Mesothelial cell of epicardium (in vitro differentiated cells): ENCODE data around the gene BECN2. TPM values are rescaled to one million over a fixed set of nuclear protein-coding genes. Genes with fewer than 3 reads are reported as not detected.

ENCODE experiments used
- DNase-seq, 2 experiments: peaks; one replicate each; pipeline ENCODE4 v3.0.0; 2021; ENCODE audit warnings: low spot score in 2 of 2; ENCODE audit not compliant: unreplicated experiment in 2 of 2
- H3K27ac Mint-ChIP-seq: 2 replicates; pipeline ENCODE4 v1.8.0; 2021; ENCODE audit warnings: mixed read lengths
- H3K27me3 Mint-ChIP-seq: 2 replicates; pipeline ENCODE4 v1.8.0; 2021; ENCODE audit warnings: low read depth, mixed read lengths
- H3K36me3 Mint-ChIP-seq: 2 replicates; pipeline ENCODE4 v1.8.0; 2021; ENCODE audit warnings: mixed read lengths
- H3K4me1 Mint-ChIP-seq: 2 replicates; pipeline ENCODE4 v1.8.0; 2021; ENCODE audit warnings: mixed read lengths
- H3K4me3 Mint-ChIP-seq: 2 replicates; pipeline ENCODE4 v1.8.0; 2021; ENCODE audit warnings: mild to moderate bottlenecking, moderate library complexity, mixed read lengths
- H3K9me3 Mint-ChIP-seq: 2 replicates; pipeline ENCODE4 v1.8.0; 2021; ENCODE audit warnings: mixed read lengths
- CTCF ChIP-seq: fragments of 200-600 bp; sonication (generic); IDR thresholded peaks from one replicate; pipeline ENCODE4 v1.5.0; 2021; ENCODE audit warnings: antibody characterized with exemption; ENCODE audit not compliant: unreplicated experiment
- total RNA-seq: library from RNA; stranded (reverse); gene quantifications from 3 replicates; pipeline ENCODE4 v1.2.1, GENCODE V29; 2021

The BECN2 gene
- total RNA-seq, 1 donor from 2014 or later, result not detected

- no peak for DNase-seq
- H3K4me3 Mint-ChIP-seq, result no peak overlapping the region
- H3K27ac Mint-ChIP-seq, result no peak overlapping the region
- H3K36me3 Mint-ChIP-seq, result no peaks in the 10 kb centered on the region
- H3K9me3 Mint-ChIP-seq, result no peaks in the 10 kb centered on the region
- no peaks in the 10 kb centered on the region for H3K27me3 Mint-ChIP-seq
- no peaks in the 10 kb centered on the region for H3K4me1 Mint-ChIP-seq
- TF ChIP-seq CTCF, result no peak
Observed at GRCh38 chr1:242004751-242005495, 47.4 kb downstream of the BECN2 start.

- no peaks in the 10 kb centered on the region for H3K9me3 Mint-ChIP-seq
- no peaks in the 10 kb centered on the region for H3K27me3 Mint-ChIP-seq
- no peaks in the 10 kb centered on the region for H3K36me3 Mint-ChIP-seq
- no peak overlapping the region for H3K4me3 Mint-ChIP-seq
- H3K27ac Mint-ChIP-seq, result no peak overlapping the region
- no peak for TF ChIP-seq CTCF
- no peak for DNase-seq
- H3K4me1 Mint-ChIP-seq, result no peaks in the 10 kb centered on the region
Observed at GRCh38 chr1:242005866-242006535, 48.4 kb downstream of the BECN2 start.

GRCh38 chr1:242006976-242007375 is 49.4 kb downstream of the BECN2 start:
- no peak for DNase-seq
- no peaks in the 10 kb centered on the region for H3K9me3 Mint-ChIP-seq
- H3K27ac Mint-ChIP-seq, result no peak overlapping the region
- no peaks in the 10 kb centered on the region for H3K36me3 Mint-ChIP-seq
- H3K27me3 Mint-ChIP-seq, result no peaks in the 10 kb centered on the region
- no peak for TF ChIP-seq CTCF
- peaks cover 3% of the 10 kb centered on the region for H3K4me1 Mint-ChIP-seq
- no peak overlapping the region for H3K4me3 Mint-ChIP-seq

Other genes with a start within 250 kb of the BECN2 start
- gene EXO1, start 109.6 kb upstream of the BECN2 start, total RNA-seq, result 8.3 to 9.4 TPM (median 8.4 TPM) in 3 replicates
- 0.42 to 0.77 TPM in 2 of 3 replicates, not detected in the other for gene MAP1LC3C, start 41.3 kb downstream of the BECN2 start, total RNA-seq